GM12878 (cell line): Measurements from ENCODE around the gene ZNF366.

ENCODE experiments used
- DPF2 ChIP-seq: fragments of 450-650 bp; IDR thresholded peaks from 2 replicates; pipeline ENCODE4 v1.6.1; 2017; ENCODE audit warnings: mild to moderate bottlenecking
- EP300 ChIP-seq, 2 experiments: fragments of 150-350 bp in 1 of 2; IDR thresholded peaks; 2 replicates each; pipeline ENCODE4 v1.6.1; 2011 to 2012; ENCODE audit warnings: low read depth in 2 of 2, low read length in 2 of 2, borderline replicate concordance in 1 of 2, improper control_type of control experiment in 1 of 2, inconsistent platforms in 1 of 2; ENCODE audit not compliant: control insufficient read depth in 1 of 2
- EZH2 ChIP-seq: IDR thresholded peaks from 2 replicates; pipeline ENCODE4 v1.6.1; 2012; ENCODE audit warnings: low read depth, mild to moderate bottlenecking, control low read depth, inconsistent platforms, low read length, borderline replicate concordance; ENCODE audit not compliant: control insufficient read depth
- JUND ChIP-seq: IDR thresholded peaks from 2 replicates; pipeline ENCODE4 v1.6.1; 2012; ENCODE audit warnings: low read depth, mild to moderate bottlenecking, low read length, improper control_type of control experiment, moderate library complexity
- MTA2 ChIP-seq: fragments of 450-650 bp; IDR thresholded peaks from 2 replicates; pipeline ENCODE4 v1.6.1; 2016; ENCODE audit warnings: low read depth, mild to moderate bottlenecking, moderate library complexity
- POLR2A ChIP-seq: IDR thresholded peaks from 2 replicates; pipeline ENCODE4 v1.6.1; 2011; ENCODE audit warnings: low read depth, mild to moderate bottlenecking, low read length
- RAD21 ChIP-seq: IDR thresholded peaks from 2 replicates; pipeline ENCODE4 v1.6.1; 2011; ENCODE audit warnings: mild to moderate bottlenecking, low read depth, low read length, moderate library complexity; ENCODE audit not compliant: insufficient read depth
- SREBF1 ChIP-seq: IDR thresholded peaks from 2 replicates; pipeline ENCODE4 v1.6.1; 2012; ENCODE audit warnings: mild to moderate bottlenecking, low read length
- ZNF217 ChIP-seq: fragments of 450-650 bp; IDR thresholded peaks from 2 replicates; pipeline ENCODE4 v1.6.1; 2017; ENCODE audit warnings: antibody characterized with exemption, mild to moderate bottlenecking
- TF ChIP-seq, protein P1 (sequence below): IDR thresholded peaks from 2 replicates; pipeline ENCODE4 v1.6.1; 2012; ENCODE audit warnings: low read length, inconsistent platforms
- TF ChIP-seq, protein P2 (sequence below), 3 experiments: IDR thresholded peaks in 2 of 3; conservative IDR thresholded peaks in 1 of 3; 2 replicates each; pipeline ENCODE4 v1.5.1; 2011; ENCODE audit warnings: low read depth in 3 of 3, low read length in 3 of 3, mild to moderate bottlenecking in 3 of 3, control low read depth in 2 of 3, moderate library complexity in 2 of 3, inconsistent platforms in 1 of 3, mixed read lengths in 1 of 3; ENCODE audit not compliant: control insufficient read depth in 2 of 3, insufficient read depth in 1 of 3; ENCODE audit errors: extremely low read depth in 1 of 3
- TF ChIP-seq, protein P3 (sequence below): fragments of 450-650 bp; IDR thresholded peaks from 2 replicates; pipeline ENCODE4 v1.6.1; 2014; ENCODE audit warnings: mild to moderate bottlenecking

DNA sequence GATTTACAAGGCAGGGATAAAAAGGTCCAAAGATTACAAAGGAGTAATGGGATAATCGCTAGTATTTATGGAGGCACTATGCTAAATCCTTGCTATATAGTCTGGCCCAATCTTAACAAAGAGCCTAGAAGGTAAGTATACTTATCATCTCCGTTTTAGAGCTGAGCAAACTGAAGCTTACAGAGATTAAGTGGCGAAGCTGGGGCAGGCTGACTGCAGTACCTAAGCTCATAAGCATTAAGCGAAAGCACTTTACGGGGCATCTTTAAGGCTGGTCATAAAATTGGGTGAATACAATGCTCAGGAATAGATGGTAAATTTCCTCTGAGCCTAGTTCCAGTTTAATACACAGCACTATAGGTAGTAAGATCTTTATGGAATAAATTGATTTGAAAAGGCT, 30.0 kb upstream of the ZNF366 start:
- TF ChIP-seq DPF2 = no peak
- TF ChIP-seq, protein P1, sequence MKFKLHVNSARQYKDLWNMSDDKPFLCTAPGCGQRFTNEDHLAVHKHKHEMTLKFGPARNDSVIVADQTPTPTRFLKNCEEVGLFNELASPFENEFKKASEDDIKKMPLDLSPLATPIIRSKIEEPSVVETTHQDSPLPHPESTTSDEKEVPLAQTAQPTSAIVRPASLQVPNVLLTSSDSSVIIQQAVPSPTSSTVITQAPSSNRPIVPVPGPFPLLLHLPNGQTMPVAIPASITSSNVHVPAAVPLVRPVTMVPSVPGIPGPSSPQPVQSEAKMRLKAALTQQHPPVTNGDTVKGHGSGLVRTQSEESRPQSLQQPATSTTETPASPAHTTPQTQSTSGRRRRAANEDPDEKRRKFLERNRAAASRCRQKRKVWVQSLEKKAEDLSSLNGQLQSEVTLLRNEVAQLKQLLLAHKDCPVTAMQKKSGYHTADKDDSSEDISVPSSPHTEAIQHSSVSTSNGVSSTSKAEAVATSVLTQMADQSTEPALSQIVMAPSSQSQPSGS = no peak
- TF ChIP-seq POLR2A = no peak
- no peak for TF ChIP-seq MTA2
- TF ChIP-seq RAD21 = no peak
- TF ChIP-seq, protein P2, sequence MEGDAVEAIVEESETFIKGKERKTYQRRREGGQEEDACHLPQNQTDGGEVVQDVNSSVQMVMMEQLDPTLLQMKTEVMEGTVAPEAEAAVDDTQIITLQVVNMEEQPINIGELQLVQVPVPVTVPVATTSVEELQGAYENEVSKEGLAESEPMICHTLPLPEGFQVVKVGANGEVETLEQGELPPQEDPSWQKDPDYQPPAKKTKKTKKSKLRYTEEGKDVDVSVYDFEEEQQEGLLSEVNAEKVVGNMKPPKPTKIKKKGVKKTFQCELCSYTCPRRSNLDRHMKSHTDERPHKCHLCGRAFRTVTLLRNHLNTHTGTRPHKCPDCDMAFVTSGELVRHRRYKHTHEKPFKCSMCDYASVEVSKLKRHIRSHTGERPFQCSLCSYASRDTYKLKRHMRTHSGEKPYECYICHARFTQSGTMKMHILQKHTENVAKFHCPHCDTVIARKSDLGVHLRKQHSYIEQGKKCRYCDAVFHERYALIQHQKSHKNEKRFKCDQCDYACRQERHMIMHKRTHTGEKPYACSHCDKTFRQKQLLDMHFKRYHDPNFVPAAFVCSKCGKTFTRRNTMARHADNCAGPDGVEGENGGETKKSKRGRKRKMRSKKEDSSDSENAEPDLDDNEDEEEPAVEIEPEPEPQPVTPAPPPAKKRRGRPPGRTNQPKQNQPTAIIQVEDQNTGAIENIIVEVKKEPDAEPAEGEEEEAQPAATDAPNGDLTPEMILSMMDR (IDR thresholded peaks at IDR 0.05 in 2 of 3, conservative IDR thresholded peaks at IDR 0.05 in 1 of 3; ENCODE audit: control insufficient read depth in 2 of 3, extremely low read depth in 1 of 3, insufficient read depth in 1 of 3, low read depth in 3 of 3, low read length in 3 of 3) = no peak
- no peak for TF ChIP-seq ZNF217
- no peak for TF ChIP-seq EZH2
- no peak for TF ChIP-seq JUND
- no peak for TF ChIP-seq EP300 (IDR thresholded peaks at IDR 0.05; ENCODE audit: borderline replicate concordance in 1 of 2, control insufficient read depth in 1 of 2, low read depth in 2 of 2, low read length in 2 of 2)
- TF ChIP-seq, protein P3, sequence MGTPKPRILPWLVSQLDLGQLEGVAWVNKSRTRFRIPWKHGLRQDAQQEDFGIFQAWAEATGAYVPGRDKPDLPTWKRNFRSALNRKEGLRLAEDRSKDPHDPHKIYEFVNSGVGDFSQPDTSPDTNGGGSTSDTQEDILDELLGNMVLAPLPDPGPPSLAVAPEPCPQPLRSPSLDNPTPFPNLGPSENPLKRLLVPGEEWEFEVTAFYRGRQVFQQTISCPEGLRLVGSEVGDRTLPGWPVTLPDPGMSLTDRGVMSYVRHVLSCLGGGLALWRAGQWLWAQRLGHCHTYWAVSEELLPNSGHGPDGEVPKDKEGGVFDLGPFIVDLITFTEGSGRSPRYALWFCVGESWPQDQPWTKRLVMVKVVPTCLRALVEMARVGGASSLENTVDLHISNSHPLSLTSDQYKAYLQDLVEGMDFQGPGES = no peak
- TF ChIP-seq SREBF1 = no peak
